ENCODE data around the gene ANKRD2.

DNA sequence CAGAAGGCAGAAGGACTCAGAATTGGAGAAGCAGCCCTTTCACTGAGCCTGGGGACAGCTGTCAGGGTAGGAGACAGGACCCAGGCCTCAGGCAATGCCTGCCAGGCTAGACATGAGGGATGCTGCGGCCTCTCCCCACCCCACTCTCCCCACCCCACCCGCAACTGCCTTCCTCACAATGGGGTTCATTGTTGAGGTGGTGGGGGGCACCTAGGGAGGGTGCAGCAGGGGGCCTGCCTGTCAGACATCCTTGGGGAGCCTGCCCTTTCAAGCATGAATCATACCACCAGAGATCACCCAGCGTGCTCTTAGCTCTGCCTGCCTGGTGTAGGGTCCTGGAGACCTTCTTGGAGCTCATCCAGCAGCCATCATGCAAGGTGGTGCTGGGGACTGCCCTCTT lies 16.9 kb downstream of the ANKRD2 start, which contains the start of gene C10orf62:
- TF ChIP-seq, protein P1, sequence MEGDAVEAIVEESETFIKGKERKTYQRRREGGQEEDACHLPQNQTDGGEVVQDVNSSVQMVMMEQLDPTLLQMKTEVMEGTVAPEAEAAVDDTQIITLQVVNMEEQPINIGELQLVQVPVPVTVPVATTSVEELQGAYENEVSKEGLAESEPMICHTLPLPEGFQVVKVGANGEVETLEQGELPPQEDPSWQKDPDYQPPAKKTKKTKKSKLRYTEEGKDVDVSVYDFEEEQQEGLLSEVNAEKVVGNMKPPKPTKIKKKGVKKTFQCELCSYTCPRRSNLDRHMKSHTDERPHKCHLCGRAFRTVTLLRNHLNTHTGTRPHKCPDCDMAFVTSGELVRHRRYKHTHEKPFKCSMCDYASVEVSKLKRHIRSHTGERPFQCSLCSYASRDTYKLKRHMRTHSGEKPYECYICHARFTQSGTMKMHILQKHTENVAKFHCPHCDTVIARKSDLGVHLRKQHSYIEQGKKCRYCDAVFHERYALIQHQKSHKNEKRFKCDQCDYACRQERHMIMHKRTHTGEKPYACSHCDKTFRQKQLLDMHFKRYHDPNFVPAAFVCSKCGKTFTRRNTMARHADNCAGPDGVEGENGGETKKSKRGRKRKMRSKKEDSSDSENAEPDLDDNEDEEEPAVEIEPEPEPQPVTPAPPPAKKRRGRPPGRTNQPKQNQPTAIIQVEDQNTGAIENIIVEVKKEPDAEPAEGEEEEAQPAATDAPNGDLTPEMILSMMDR (IDR thresholded peaks at IDR 0.05): no peak
- TF ChIP-seq POLR2A (IDR thresholded peaks at IDR 0.05): no peak

Data from right lobe of liver (tissue), 4 donors.